Activated CD4-positive, CD25-positive, alpha-beta regulatory T cell treated with anti-CD3 and anti-CD28 coated beads, Interleukin-2, amount 50 U/mL, for 16 hours (primary cell): ENCODE results near the gene UVRAG.
A peak's percentile ranks its signal among the peaks of the same experiment; 100 is the strongest.
"Not testable (repeated sequence)": the region's sequence is repeated elsewhere in the genome, so short reads cannot be mapped to it uniquely, and the experiment has no call there.

Experiments used
- DNase-seq: peaks from one replicate; pipeline ENCODE4 v3.0.0-alpha.2; 2020; ENCODE audit warnings: low read depth, low spot score

The UVRAG gene

GRCh38 chr11:75836417-75836816 lies 21.4 kb downstream of the UVRAG start:
- no peak for DNase-seq

DNA sequence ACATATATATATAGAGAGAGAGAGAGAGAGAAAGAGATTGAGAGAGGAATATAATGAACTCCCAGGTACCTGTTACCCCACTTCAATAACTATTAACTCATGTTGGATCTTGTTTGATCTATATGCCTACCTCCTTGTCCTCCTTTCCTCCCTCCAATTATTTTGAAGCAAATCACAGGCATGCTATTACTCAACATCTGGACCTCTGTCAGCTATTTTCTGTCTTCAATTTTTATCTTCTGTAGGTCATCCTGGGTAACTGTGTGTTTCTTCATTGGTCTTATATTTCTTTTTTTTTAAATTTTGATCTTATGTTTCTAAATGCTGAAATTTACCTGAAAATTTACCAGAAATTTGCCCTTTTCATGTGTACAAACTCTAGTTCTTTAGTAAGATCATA lies 24.8 kb downstream of the UVRAG start:
- DNase-seq = no peak

DNA sequence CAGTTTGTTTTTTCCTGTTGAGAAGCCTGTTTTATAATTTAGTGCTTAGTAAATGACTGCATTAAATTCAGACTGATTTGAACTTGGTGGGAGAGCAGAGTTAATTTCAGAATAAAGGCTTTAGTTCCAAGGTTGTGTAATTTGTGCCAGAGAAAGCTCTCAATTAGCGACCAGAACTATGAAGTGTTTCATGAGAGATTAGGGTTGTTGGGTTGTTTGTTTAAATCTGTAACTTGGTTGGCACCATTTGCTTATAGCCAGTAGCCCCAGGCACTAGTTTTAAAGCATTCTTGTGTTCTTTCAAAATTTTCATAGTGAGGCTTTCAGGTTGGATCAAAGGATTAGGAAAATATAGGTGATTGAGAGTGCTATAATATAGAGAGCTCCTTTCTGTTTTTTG lies 25.5 kb downstream of the UVRAG start:
- no peak for DNase-seq

DNA sequence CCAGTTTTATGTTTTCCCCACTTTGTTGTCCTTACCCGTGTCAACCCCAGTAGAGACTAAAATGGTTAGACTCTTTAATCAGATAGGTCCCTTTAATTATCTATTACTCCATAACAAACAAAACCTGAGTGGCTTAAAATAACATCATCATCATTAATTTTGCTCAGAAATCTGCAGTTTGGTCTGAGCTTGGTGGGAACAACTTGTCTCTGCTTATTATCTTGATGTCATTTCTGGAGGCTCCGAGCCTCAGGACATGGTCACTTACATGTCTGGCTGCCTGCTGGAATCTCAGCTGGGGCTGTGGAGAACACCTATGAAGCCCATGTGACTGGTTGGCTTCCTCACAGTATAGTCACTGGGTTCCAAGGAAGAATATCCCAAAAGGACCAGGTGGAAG lies 26.7 kb downstream of the UVRAG start:
- DNase-seq = no peak

DNA sequence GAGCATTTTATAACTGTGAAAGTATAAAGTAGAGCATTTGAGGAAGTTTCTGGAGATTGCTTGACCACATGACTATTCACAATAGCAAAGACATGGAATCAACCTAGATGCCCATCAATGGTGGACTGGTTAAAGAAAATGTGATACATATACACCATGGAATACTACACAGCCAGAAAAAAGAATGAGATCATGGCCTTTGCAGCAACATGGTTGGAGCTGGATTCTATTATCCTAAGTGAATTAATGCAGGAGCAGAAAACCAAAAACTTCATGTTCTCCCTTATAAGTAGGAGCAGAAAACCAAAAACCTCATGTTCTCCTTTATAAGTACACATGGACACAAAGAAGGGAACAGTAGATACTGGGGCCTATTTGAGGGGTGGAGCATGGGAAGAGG lies 30.3 kb downstream of the UVRAG start:
- DNase-seq = no peak

- DNase-seq = no peak
These were observed 34.9 kb downstream of the UVRAG start for GRCh38 chr11:75849894-75850293.

- no peak for DNase-seq
These were observed 35.8 kb downstream of the UVRAG start for GRCh38 chr11:75850787-75851186.

GRCh38 chr11:75851203-75851602 lies 36.2 kb downstream of the UVRAG start:
- no peak for DNase-seq

DNA sequence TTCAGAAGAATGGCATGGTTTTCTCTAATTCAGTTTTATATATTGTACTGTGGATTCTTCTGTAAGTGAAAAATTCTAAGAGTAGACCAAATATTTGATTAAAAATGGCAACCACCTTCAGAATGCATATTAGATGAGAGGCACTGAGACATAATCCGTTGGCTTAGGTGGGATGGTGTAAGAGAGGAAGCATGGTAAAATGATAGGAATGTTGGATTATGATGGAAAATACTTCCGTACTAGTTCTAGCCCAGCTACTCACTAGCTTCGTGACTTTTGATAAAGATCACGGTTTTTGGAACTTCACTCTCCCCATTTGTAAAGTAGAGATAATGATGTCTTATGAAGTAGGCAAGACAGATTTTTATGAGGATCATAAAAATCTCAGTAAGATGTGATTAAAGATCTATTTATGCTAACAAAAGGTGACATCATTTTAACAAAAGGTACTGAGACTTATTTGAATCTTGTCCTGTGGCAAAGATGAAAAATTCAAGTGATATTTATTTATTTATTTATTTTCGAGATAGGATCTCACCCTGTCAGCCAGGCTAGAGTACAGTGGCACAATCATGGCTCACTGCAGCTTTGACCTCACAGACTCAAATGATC lies 37.5 kb downstream of the UVRAG start:
- DNase-seq = no peak

GRCh38 chr11:75853563-75853962 lies 38.6 kb downstream of the UVRAG start:
- DNase-seq = not testable (repeated sequence)

DNA sequence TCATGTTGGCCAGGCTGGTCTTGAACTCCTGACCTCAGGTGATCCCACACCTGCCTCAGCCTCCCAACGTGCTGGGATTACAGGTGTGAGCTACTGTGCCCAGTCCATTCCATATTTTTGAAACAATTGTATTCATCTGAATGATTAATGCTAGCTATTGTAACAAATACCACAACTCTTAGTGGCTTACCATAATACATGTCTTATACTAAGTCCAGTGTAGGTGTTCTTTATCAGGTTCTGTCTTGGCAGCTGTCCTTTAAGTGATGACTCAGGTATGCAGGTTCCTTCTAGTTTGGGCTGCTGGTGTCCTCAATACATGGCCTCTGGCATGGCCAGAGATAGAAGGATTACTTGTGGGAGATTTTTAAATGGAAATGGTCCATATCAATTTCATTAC lies 39.0 kb downstream of the UVRAG start:
- DNase-seq = no peak

- DNase-seq = no peak
These were observed 40.2 kb downstream of the UVRAG start for GRCh38 chr11:75855206-75855605.

DNA sequence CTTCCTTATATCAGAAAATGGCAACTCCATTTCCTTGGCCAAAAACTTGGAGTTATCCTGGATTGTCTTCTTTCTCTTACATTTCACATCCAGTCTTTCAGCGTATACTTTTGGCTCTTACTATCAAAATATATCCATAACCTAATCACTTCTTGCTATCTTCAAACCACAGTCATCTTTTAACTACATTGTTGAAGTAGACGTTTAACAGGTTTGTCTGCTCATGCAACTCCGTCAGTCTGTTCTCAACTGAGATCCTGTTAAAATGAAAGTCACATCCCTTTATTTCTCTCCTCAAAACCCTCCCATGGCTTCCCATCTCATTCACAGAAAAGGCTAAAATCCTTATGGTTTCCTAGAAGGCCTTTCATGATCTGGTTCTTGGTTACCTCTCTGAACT lies 41.9 kb downstream of the UVRAG start:
- DNase-seq = no peak

- no peak for DNase-seq
These were observed 43.0 kb downstream of the UVRAG start for GRCh38 chr11:75858042-75858441.

DNA sequence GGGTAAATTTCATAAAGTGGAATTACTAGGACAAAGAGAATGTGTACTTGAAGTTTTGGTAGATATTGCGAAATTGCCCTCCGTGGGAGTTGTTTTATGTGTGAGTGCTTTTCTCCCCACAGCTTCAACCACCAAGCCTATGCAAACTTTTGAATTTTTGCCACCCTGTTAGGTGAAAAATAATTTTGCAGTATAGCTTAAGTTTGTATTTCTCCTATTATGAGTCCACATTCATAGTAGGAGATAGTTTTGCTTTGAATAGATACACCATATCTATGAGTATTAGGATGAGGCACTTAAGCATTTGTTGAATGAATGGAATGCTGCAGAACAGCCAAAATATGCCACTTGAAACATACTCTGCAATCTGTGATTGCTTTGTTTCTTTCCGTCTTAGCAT lies 43.6 kb downstream of the UVRAG start:
- DNase-seq = no peak

DNA sequence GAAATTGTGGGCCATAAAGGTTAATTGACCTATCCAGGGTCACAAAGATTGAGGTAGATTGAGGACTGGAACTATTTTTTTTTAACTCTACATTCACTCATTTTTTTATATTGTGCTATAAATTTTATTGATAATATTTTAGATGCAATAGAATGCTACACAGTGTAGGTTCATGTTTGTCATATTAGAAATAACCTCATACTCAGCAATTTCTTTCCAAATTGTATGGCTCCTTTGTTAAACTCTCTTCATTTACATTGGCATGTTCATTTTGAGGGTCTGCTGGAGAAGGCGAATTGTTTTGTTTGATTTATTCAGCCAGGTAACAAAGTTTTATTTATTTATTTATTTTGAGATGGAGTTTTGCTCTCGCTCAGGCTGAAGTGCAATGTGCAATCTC lies 44.6 kb downstream of the UVRAG start:
- DNase-seq = no peak

GRCh38 chr11:75862437-75862836 lies 47.4 kb downstream of the UVRAG start:
- DNase-seq = no peak

GRCh38 chr11:75867778-75868374 lies 52.9 kb downstream of the UVRAG start:
- DNase-seq = peak; percentile 24

GRCh38 chr11:75868990-75869389 lies 54.0 kb downstream of the UVRAG start:
- DNase-seq = no peak

- no peak for DNase-seq
These were observed 54.8 kb downstream of the UVRAG start for GRCh38 chr11:75869661-75870455.

DNA sequence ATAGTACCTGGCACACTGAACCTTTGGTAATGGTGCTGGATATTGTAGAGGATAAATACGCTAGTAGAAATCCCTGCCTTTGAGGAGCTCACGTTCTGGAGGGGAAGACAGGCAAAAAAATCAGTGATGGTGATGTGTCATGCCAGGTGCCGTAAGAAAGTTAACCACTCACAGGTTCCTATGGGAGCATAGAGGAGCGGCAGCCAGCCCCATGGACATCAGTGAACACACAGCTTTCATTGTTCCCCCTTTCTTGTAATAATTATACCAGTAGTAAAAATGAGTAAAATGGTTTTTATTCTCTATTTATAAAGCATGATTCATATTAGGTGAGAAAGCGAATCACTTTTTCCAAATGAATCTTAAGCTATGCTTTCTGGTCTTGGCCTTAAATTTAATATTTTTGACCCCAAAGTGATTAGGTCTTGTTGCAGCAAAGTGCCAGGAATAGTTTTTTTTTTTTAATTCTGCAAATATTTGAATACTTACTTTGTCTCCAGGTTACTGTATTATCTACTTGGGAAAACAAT lies 57.9 kb downstream of the UVRAG start:
- DNase-seq = no peak

DNA sequence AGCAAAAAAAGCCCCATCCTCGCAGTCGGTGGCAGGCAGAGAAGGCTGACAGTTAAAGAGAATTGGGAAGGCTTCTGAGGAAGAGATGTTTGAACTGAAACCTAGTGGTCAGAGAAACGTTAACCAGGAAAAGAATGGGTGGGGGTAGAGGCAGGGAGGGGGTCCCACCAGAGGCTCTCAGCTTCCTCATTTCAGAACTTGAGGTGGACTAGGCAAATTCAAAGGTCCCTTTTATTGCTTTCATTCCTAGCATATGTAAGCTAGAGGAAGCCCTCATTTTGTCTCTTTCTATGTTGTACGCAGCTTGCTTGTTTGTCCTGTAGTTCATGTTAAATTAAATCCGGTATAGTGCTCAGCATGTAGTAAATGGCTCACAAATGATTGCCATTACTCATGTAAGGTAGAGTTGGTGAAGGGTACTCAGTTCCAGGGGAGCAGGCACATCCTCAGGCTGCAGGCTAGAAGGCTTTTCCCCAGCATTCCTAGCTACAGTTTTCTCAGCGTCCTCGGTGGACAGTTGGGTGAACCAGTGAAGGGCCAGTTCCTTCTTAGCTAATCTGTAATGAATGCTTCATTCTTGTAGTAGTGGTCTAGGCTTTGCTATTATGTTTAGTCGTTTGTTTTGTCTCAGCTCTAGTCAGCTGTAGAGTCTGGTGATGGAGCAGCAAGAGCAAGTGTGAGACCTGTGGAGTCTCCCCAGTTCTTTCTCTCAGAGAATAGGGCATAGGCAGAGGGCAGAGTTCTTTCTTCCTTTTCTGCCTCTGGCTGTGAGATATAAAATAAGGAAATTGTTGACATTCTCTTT lies 58.6 kb downstream of the UVRAG start:
- DNase-seq = no peak
